ENCODE measurements around the gene ZNF714. TPM values are rescaled to one million over a fixed set of nuclear protein-coding genes. Genes with fewer than 3 reads are reported as not detected.

Gene ZNF714
- 16.0 and 30.2 TPM in 2 replicates for polyA plus RNA-seq (2014; cell fraction: cytosol; rRNA removed)
- polyA plus RNA-seq (2014; cell fraction: nucleus; rRNA removed): 6.8 and 10.5 TPM in 2 replicates

GRCh38 chr19:21082011-21082975 is at the start of gene ZNF714:
ZNF714 (plus strand) TSS chr19:21082203; CDS start chr19:21098269, 16,066 bp downstream.
- peak; percentile 97 for DNase-seq (ENCODE audit: low spot score)

GRCh38 chr19:21045028-21045427 is 37.0 kb upstream of the ZNF714 start:
- no peak for DNase-seq (ENCODE audit: low spot score)

GRCh38 chr19:21046489-21046888 is 35.5 kb upstream of the ZNF714 start:
- DNase-seq (ENCODE audit: low spot score): no peak

GRCh38 chr19:21047716-21048115 is 34.3 kb upstream of the ZNF714 start:
- no peak for DNase-seq (ENCODE audit: low spot score)

GRCh38 chr19:21052902-21053301 is 29.1 kb upstream of the ZNF714 start:
- DNase-seq (ENCODE audit: low spot score): no peak

- no peak for DNase-seq (ENCODE audit: low spot score)
Measured at GRCh38 chr19:21065336-21065735, 16.7 kb upstream of the ZNF714 start.

GRCh38 chr19:21084343-21084742 is 2.3 kb downstream of the ZNF714 start:
- no peak for DNase-seq (ENCODE audit: low spot score)

- no peak for DNase-seq (ENCODE audit: low spot score)
Measured at GRCh38 chr19:21087871-21088270, 5.9 kb downstream of the ZNF714 start.

- no peak for DNase-seq (ENCODE audit: low spot score)
Measured at GRCh38 chr19:21092109-21092508, 10.1 kb downstream of the ZNF714 start.

- DNase-seq (ENCODE audit: low spot score): no peak
Measured at GRCh38 chr19:21094347-21095025, 12.5 kb downstream of the ZNF714 start.

GRCh38 chr19:21098291-21098690 is 16.3 kb downstream of the ZNF714 start:
- DNase-seq (ENCODE audit: low spot score): no peak

GRCh38 chr19:21101521-21102242 is 19.7 kb downstream of the ZNF714 start:
- no peak for DNase-seq (ENCODE audit: low spot score)

- no peak for DNase-seq (ENCODE audit: low spot score)
Measured at GRCh38 chr19:21109116-21109515, 27.1 kb downstream of the ZNF714 start.

GRCh38 chr19:21110183-21110582 is 28.2 kb downstream of the ZNF714 start:
- DNase-seq (ENCODE audit: low spot score): no peak

- DNase-seq (ENCODE audit: low spot score): no peak
Measured at GRCh38 chr19:21115430-21115829, 33.4 kb downstream of the ZNF714 start.

- no peak for DNase-seq (ENCODE audit: low spot score)
Measured at GRCh38 chr19:21117041-21117907, 35.3 kb downstream of the ZNF714 start.

- DNase-seq (ENCODE audit: low spot score): no peak
Measured at GRCh38 chr19:21126078-21126477, 44.1 kb downstream of the ZNF714 start.

- no peak for DNase-seq (ENCODE audit: low spot score)
Measured at GRCh38 chr19:21127001-21127400, 45.0 kb downstream of the ZNF714 start.

GRCh38 chr19:21127898-21128297 is 45.9 kb downstream of the ZNF714 start:
- DNase-seq (ENCODE audit: low spot score): no peak

GRCh38 chr19:21128901-21129698 is 47.1 kb downstream of the ZNF714 start:
- no peak for DNase-seq (ENCODE audit: low spot score)
